ACC112 (cell line): Measurements from ENCODE around the gene SHISA8.
"Not testable (repeated sequence)": the region's sequence is repeated elsewhere in the genome, so short reads cannot be mapped to it uniquely, and the experiment has no call there.

Experiments used
- H2AFZ ChIP-seq: fragments of 200-600 bp; sonication (generic); one replicate; pipeline ENCODE4 v1.6.0; 2017; ENCODE audit warnings: antibody characterized with exemption, low read length; ENCODE audit not compliant: unreplicated experiment
- H3K27ac ChIP-seq: fragments of 200-600 bp; sonication (generic); 2 replicates; pipeline ENCODE4 v1.5.1; 2014; ENCODE audit warnings: low read depth, mild to moderate bottlenecking, antibody characterized with exemption, low read length, moderate library complexity
- H3K27me3 ChIP-seq: fragments of 200-600 bp; sonication (generic); 2 replicates; pipeline ENCODE4 v1.6.1; 2014; ENCODE audit warnings: mild to moderate bottlenecking, antibody characterized with exemption, low read length, moderate library complexity, mixed read lengths; ENCODE audit not compliant: insufficient read depth
- H3K36me3 ChIP-seq: fragments of 200-600 bp; sonication (generic); 2 replicates; pipeline ENCODE4 v1.6.1; 2016; ENCODE audit warnings: mild to moderate bottlenecking, antibody characterized with exemption, low read length, moderate library complexity, mixed read lengths; ENCODE audit not compliant: insufficient read depth
- H3K4me1 ChIP-seq: fragments of 200-600 bp; sonication (generic); one replicate; pipeline ENCODE4 v1.6.1; 2016; ENCODE audit warnings: low read length, mixed read lengths; ENCODE audit not compliant: insufficient read depth, unreplicated experiment, control insufficient read depth
- H3K4me3 ChIP-seq: fragments of 200-600 bp; sonication (generic); 2 replicates; pipeline ENCODE4 v1.5.1; 2014; ENCODE audit warnings: mild to moderate bottlenecking, low read depth, low read length
- H3K79me2 ChIP-seq: fragments of 200-600 bp; sonication (generic); one replicate; pipeline ENCODE4 v1.6.0; 2016; ENCODE audit warnings: low read length; ENCODE audit not compliant: control insufficient read depth, unreplicated experiment, insufficient read depth

SHISA8 gene

GRCh38 chr22:41915035-41915785 lies at the start of gene SHISA8:
Gene SHISA8, minus strand, starts transcription at chr22:41915074. Its CDS starts 407 bp downstream, at chr22:41914667.
- Histone ChIP-seq H3K27me3 (peaks cover 47% of the 10 kb centered on the region), H3K27ac (no peak within 1 kb of the TSS), H3K36me3 (no peaks in the 10 kb centered on the region), H3K79me2 (no peaks in the 10 kb centered on the region), H2AFZ (no peak within 1 kb of the TSS), H3K4me1 (peaks cover 7% of the 10 kb centered on the region), H3K4me3 (no peak within 1 kb of the TSS)

DNA sequence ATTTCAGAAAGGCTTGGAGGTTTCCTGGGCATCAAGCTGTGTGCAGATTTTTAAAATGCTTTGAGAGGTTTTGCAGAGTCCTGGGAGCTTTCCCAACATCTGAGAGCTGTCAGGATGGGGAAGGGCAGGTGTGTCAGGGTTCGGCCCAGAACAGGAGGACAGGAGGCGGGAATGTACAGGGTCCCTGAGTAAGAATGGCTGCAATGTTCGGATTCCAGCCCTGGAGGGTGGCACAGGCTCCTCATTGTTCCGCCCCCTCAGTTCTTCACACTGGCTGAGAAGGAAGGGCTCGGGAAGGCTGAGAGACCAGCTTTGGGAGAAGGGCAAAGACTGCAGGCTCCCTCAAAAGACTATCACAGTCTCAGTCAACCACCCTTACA lies 49.2 kb upstream of the SHISA8 start:
- Histone ChIP-seq H3K4me3 (no peak overlapping the region), H3K27me3 (no peaks in the 10 kb centered on the region), H3K27ac (no peak overlapping the region), H2AFZ (no peak overlapping the region), H3K4me1 (no peaks in the 10 kb centered on the region), H3K36me3 (no peaks in the 10 kb centered on the region), H3K79me2 (no peaks in the 10 kb centered on the region)

GRCh38 chr22:41963453-41964111 lies 48.7 kb upstream of the SHISA8 start:
- H3K27me3 ChIP-seq: no peaks in the 10 kb centered on the region
- no peaks in the 10 kb centered on the region for H3K79me2 ChIP-seq
- H3K27ac ChIP-seq: no peak overlapping the region
- H3K4me3 ChIP-seq: no peak overlapping the region
- no peak overlapping the region for H2AFZ ChIP-seq
- no peaks in the 10 kb centered on the region for H3K4me1 ChIP-seq
- H3K36me3 ChIP-seq: no peaks in the 10 kb centered on the region

DNA sequence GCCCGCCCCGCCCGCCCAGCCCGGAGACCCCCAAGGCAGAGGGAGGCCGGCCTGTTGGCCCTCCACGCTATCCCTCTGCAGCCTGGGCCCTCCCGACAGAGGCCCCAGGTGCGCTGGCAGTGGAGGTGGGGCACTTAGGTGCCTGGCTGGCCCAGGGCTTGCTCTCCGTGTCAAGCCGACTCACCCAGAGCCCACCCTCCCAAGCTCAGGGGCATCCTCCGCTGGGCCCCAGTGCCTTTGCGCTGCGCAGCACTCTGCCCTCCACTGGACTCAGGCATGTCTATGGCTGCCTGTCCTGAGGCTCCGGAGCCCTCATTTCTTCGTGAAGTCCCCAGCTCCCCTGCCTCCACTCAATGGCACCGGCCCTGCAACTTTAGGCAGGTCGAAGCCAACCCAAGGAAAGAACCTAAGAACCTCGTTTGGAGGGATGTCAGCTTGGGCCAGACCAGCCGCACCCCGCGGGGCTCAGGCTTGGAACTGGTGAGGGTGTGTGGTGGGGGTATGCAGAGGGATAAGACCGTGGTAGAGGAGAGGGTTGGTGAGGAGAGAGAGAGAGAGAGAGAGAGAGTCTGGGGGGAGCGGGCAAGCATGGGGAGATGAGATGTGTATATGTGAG lies 43.2 kb upstream of the SHISA8 start:
- no peak overlapping the region for H2AFZ ChIP-seq
- H3K27ac ChIP-seq: no peak overlapping the region
- H3K79me2 ChIP-seq: no peaks in the 10 kb centered on the region
- H3K4me3 ChIP-seq: no peak overlapping the region
- no peaks in the 10 kb centered on the region for H3K36me3 ChIP-seq
- no peaks in the 10 kb centered on the region for H3K27me3 ChIP-seq
- no peaks in the 10 kb centered on the region for H3K4me1 ChIP-seq

GRCh38 chr22:41952713-41953112 lies 37.8 kb upstream of the SHISA8 start:
- no peaks in the 10 kb centered on the region for H3K4me1 ChIP-seq
- no peak overlapping the region for H3K27ac ChIP-seq
- H3K36me3 ChIP-seq: no peaks in the 10 kb centered on the region
- no peaks in the 10 kb centered on the region for H3K79me2 ChIP-seq
- H3K4me3 ChIP-seq: no peak overlapping the region
- no peaks in the 10 kb centered on the region for H3K27me3 ChIP-seq
- H2AFZ ChIP-seq: no peak overlapping the region

DNA sequence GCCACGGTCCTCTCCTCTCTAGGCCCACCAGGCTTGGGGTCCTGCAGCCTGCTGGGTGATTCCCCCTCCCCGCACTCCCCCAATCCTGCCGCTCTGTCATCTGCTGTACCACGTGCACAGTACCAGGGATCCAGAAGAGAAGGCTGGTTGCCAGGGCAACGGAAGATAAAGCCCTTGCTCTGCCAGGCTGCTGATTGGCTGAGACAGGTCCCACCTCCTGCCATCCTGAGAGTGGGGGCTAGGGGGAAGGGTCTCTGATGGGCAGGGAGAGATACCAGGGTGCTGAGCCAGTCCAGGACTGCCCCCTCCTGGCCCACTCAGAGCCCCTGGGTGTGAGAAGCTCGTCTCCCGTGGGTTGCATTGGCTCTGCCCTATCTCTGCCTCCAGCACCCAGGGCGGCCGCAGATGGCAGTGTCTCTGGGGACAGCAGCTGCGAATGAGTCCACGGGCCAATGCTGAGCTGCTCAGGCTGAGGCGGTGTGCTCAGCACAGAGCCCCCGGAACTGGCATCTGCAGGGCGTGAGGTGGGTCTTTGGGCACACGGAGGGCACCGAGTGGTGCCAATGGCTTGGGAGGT lies 37.1 kb upstream of the SHISA8 start, which contains the start of gene SMIM45:
TSS of gene SMIM45 (plus strand) at position 253 of the 577 bp plus-strand sequence.
- Histone ChIP-seq H3K27me3 (no peaks in the 10 kb centered on the region), H3K36me3 (no peaks in the 10 kb centered on the region), H2AFZ (no peak within 1 kb of the TSS), H3K4me3 (no peak within 1 kb of the TSS), H3K4me1 (no peaks in the 10 kb centered on the region), H3K27ac (no peak within 1 kb of the TSS), H3K79me2 (no peaks in the 10 kb centered on the region)

GRCh38 chr22:41949297-41949965 lies 34.6 kb upstream of the SHISA8 start:
- no peaks in the 10 kb centered on the region for H3K36me3 ChIP-seq
- no peak overlapping the region for H2AFZ ChIP-seq
- H3K27me3 ChIP-seq: no peaks in the 10 kb centered on the region
- no peaks in the 10 kb centered on the region for H3K4me1 ChIP-seq
- H3K4me3 ChIP-seq: no peak overlapping the region
- peaks cover 5% of the 10 kb centered on the region for H3K79me2 ChIP-seq
- no peak overlapping the region for H3K27ac ChIP-seq

DNA sequence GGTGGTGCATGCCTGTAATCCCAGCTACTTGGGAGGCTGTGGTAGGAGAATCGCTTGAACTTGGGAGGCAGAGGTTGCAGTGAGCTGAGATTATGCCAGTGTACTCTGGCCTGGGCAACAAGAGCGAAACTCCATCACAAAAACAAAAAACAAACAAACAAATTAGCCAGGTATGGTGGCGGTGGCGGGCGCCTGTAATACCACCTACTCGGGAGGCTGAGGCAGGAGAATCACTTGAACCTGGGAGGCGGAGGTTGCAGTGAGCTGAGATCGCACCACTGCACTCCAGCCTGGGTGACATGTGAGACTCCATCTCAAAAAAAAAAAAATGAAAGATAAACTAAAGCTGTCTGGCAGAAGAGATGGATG lies 34.0 kb upstream of the SHISA8 start:
- H3K27ac ChIP-seq, H3K79me2 ChIP-seq, H3K4me3 ChIP-seq, H3K4me1 ChIP-seq, H2AFZ ChIP-seq, H3K27me3 ChIP-seq, H3K36me3 ChIP-seq: not testable (repeated sequence)

DNA sequence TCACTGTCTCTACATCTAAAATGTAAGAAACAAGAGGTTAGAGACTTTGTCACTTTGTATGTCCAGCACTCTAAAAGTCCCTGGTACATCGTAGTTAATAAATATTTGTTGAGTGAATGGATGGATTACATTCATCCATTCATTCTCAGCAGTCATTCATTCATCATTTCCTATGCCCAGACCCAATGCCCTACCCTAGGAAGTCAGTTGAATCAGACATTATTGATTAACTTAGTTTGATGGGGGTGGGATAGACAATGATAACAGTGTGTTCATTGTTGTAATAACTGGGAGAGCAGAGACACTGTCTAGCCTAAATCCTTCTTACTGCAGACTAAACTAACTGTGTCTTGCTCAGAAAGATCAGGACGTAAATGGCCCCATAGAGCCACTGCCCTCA lies 33.3 kb upstream of the SHISA8 start:
- Histone ChIP-seq H3K4me3 (0 out of 2 replicates have a peak overlapping the region, but pooled peaks have one; percentile 29), H3K36me3 (no peaks in the 10 kb centered on the region), H2AFZ (no peak overlapping the region), H3K4me1 (peaks cover 7% of the 10 kb centered on the region), H3K27ac (no peak overlapping the region), H3K27me3 (no peaks in the 10 kb centered on the region), H3K79me2 (peaks cover 5% of the 10 kb centered on the region)

DNA sequence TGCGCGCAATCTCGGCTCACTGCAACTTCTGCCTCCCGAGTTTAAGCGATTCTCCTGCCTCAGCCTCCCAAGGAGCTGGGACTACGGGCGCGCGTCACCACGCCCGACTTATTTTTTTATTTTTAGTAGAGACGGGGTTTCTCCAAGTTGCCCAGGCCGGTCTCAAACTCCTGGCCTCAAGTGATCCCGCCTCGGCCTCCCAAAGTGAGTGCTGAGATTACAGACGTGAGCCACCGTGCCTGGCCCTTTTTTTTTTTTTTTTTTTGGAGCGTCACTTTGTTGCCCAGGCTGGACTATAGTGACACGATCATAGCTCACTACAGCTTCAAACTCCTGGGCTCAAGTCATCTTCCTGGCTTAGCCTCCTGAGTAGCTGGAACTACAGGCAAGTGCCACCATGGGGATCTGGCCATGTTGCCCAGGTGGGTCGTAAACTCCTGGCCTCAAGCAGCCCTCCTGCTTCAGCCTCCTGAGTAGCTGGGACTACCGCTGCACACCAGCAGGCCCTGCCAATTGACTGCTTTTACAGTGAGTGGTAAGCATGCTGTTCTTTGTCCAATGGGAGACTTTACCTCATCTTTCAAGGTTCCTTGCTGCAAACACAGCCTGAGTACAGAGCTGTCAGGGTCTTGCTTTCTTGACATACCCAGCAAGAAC lies 32.7 kb upstream of the SHISA8 start:
- peaks cover 5% of the 10 kb centered on the region for H3K79me2 ChIP-seq
- H3K27ac ChIP-seq: no peak overlapping the region
- no peaks in the 10 kb centered on the region for H3K27me3 ChIP-seq
- H3K4me1 ChIP-seq: peaks cover 7% of the 10 kb centered on the region
- H2AFZ ChIP-seq: peak overlapping the region; percentile 16
- no peaks in the 10 kb centered on the region for H3K36me3 ChIP-seq
- peak overlapping the region; percentile 93 for H3K4me3 ChIP-seq
